Ovary (tissue), 3 donors: Measurements from ENCODE around the gene COX4I1.

Experiments used
- EP300 ChIP-seq: sonication (generic); formaldehyde crosslinking; IDR thresholded peaks from one replicate; pipeline ENCODE4 v1.6.1; 2017; ENCODE audit warnings: antibody characterized with exemption
- POLR2A ChIP-seq: fragments of 450-650 bp; IDR thresholded peaks from one replicate; pipeline ENCODE4 v1.6.1; 2017; ENCODE audit warnings: antibody characterized with exemption, mild to moderate bottlenecking, moderate library complexity
- TF ChIP-seq, protein P1 (sequence below), 3 donors: fragments of 450-650 bp in 2 of 3; fragments of 200-600 bp in 1 of 3; IDR thresholded peaks; one replicate each; pipeline versions ENCODE4 v1.5.1 to v1.8.0; 2016 to 2022; ENCODE audit warnings: antibody characterized with exemption in 3 of 3, mild to moderate bottlenecking in 1 of 3
- donor health status: DM: no; HTN: no; CAD: no.

DNA sequence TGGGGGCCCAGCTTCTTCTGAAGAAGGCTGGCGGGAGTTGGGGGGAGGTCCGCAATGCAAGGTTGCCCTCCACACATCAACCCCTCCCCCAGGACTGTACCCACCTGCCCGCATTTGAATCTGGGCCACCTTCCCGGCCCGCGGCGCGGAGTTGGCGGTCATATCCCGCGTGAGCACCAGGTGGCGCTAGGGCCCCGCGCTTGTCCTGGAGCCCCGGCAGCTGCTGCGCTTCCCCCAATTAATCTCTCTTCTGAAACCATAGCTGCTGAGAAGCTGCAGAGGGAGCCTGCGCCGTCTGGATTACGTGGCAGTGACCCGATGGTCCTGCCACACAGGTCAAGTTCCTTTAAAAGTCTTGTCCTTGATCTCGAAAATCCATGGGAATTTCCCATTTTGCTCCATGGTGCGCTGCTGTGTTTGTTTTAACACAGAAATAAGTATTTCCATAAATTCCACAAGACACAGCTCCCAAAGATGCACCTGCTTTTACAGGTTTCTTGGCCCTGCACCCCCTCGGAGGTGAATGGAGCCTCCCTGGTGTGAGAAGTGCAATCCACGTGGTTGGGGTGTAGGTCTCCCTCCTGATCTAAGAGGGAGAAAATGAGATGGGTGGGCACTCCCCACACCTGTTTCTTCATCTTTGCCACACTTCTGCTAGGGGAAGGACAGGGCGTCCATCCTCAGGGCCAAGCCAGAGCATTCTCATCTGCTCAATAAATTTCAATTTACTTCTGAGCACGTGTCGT, 22.1 kb downstream of the COX4I1 start:
- no peak for TF ChIP-seq POLR2A
- TF ChIP-seq, protein P1, sequence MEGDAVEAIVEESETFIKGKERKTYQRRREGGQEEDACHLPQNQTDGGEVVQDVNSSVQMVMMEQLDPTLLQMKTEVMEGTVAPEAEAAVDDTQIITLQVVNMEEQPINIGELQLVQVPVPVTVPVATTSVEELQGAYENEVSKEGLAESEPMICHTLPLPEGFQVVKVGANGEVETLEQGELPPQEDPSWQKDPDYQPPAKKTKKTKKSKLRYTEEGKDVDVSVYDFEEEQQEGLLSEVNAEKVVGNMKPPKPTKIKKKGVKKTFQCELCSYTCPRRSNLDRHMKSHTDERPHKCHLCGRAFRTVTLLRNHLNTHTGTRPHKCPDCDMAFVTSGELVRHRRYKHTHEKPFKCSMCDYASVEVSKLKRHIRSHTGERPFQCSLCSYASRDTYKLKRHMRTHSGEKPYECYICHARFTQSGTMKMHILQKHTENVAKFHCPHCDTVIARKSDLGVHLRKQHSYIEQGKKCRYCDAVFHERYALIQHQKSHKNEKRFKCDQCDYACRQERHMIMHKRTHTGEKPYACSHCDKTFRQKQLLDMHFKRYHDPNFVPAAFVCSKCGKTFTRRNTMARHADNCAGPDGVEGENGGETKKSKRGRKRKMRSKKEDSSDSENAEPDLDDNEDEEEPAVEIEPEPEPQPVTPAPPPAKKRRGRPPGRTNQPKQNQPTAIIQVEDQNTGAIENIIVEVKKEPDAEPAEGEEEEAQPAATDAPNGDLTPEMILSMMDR (IDR thresholded peaks at IDR 0.05), result peak; percentile 81 to 97 (median 96)
- TF ChIP-seq EP300, result no peak
